Measurements from ENCODE around the gene NUF2.

- no peak for TF ChIP-seq EZH2 (IDR thresholded peaks at IDR 0.05; ENCODE audit: borderline replicate concordance, insufficient read depth, low read depth, low read length, poor library complexity, severe bottlenecking)
- TF ChIP-seq CTCF (IDR thresholded peaks at IDR 0.05): no peak
Observed at GRCh38 chr1:163361123-163361934, 39.6 kb downstream of the NUF2 start.
